HuH-7.5 (cell line): ENCODE data around the gene AK8.
"Not testable (repeated sequence)": the region's sequence is repeated elsewhere in the genome, so short reads cannot be mapped to it uniquely, and the experiment has no call there.

ENCODE experiments used
- DNase-seq: peaks from one replicate; pipeline ENCODE4 v3.0.0; 2011; ENCODE audit warnings: low spot score

The AK8 gene

GRCh38 chr9:132711846-132712245, 166.2 kb downstream of the AK8 start:
- DNase-seq: no peak

- not testable (repeated sequence) for DNase-seq
Observed at GRCh38 chr9:132711152-132711551, 166.9 kb downstream of the AK8 start.

- no peak for DNase-seq
Observed at GRCh38 chr9:132710333-132710732, 167.8 kb downstream of the AK8 start.

- DNase-seq: no peak
Observed at GRCh38 chr9:132708769-132709430, 169.2 kb downstream of the AK8 start.

GRCh38 chr9:132708239-132708638, 169.8 kb downstream of the AK8 start:
- DNase-seq: no peak

- DNase-seq: no peak
Observed at GRCh38 chr9:132703336-132703735, 174.7 kb downstream of the AK8 start.

- no peak for DNase-seq
Observed at GRCh38 chr9:132702254-132702653, 175.8 kb downstream of the AK8 start.

GRCh38 chr9:132699956-132700355, 178.1 kb downstream of the AK8 start:
- DNase-seq: no peak

- no peak for DNase-seq
Observed at GRCh38 chr9:132698989-132699388, 179.1 kb downstream of the AK8 start.

GRCh38 chr9:132697230-132697629, 180.9 kb downstream of the AK8 start:
- no peak for DNase-seq

- DNase-seq: no peak
Observed at GRCh38 chr9:132694144-132694543, 183.9 kb downstream of the AK8 start.

- no peak for DNase-seq
Observed at GRCh38 chr9:132690696-132691095, 187.4 kb downstream of the AK8 start.

- DNase-seq: no peak
Observed at GRCh38 chr9:132683873-132684272, 194.2 kb downstream of the AK8 start.

GRCh38 chr9:132681561-132681960, 196.5 kb downstream of the AK8 start:
- DNase-seq: no peak

GRCh38 chr9:132679946-132680625, 198.0 kb downstream of the AK8 start:
- DNase-seq: no peak

GRCh38 chr9:132677976-132678375, 200.1 kb downstream of the AK8 start:
- no peak for DNase-seq
